Stimulated activated CD8-positive, alpha-beta memory T cell treated with anti-CD3 and anti-CD28 coated beads, Interleukin-4, amount 100 ng/mL, for 4 hours (primary cell): ENCODE results near the gene TMEM167A.
"Not testable (repeated sequence)": the region's sequence is repeated elsewhere in the genome, so short reads cannot be mapped to it uniquely, and the experiment has no call there.

Source experiments
- DNase-seq, 2 donors: peaks; one replicate each; pipeline ENCODE4 v3.0.0-alpha.2; 2020; ENCODE audit warnings: low read depth in 2 of 2, low spot score in 1 of 2

The TMEM167A gene

GRCh38 chr5:83090169-83090568, 13.0 kb upstream of the TMEM167A start:
- DNase-seq, result no peak

- DNase-seq, result no peak
Observed at GRCh38 chr5:83085106-83085505, 7.9 kb upstream of the TMEM167A start.

GRCh38 chr5:83084336-83084735, 7.1 kb upstream of the TMEM167A start:
- DNase-seq, result no peak

GRCh38 chr5:83082750-83083149, 5.6 kb upstream of the TMEM167A start:
- DNase-seq, result no peak

- DNase-seq, result no peak
Observed at GRCh38 chr5:83077662-83078261, 568 bp upstream of the TMEM167A start.

- no peak for DNase-seq
Observed at GRCh38 chr5:83072966-83073365, 4.2 kb downstream of the TMEM167A start.

- no peak for DNase-seq
Observed at GRCh38 chr5:83071286-83072051, 5.7 kb downstream of the TMEM167A start.

- DNase-seq, result no peak
Observed at GRCh38 chr5:83069096-83069799, 7.9 kb downstream of the TMEM167A start.

- DNase-seq, result not testable (repeated sequence)
Observed at GRCh38 chr5:83067377-83067776, 9.8 kb downstream of the TMEM167A start.

- DNase-seq, result no peak
Observed at GRCh38 chr5:83066548-83067110, 10.6 kb downstream of the TMEM167A start.

- DNase-seq, result no peak
Observed at GRCh38 chr5:83059341-83059740, 17.9 kb downstream of the TMEM167A start.

GRCh38 chr5:83058726-83059125, 18.5 kb downstream of the TMEM167A start:
- DNase-seq, result no peak

- DNase-seq, result no peak
Observed at GRCh38 chr5:83055166-83055565, 22.0 kb downstream of the TMEM167A start.

- no peak for DNase-seq
Observed at GRCh38 chr5:83050723-83051340, 26.4 kb downstream of the TMEM167A start.

- no peak for DNase-seq
Observed at GRCh38 chr5:83049370-83049885, 27.8 kb downstream of the TMEM167A start.

- DNase-seq, result no peak
Observed at GRCh38 chr5:83048811-83049210, 28.4 kb downstream of the TMEM167A start.

- no peak for DNase-seq
Observed at GRCh38 chr5:83048277-83048676, 28.9 kb downstream of the TMEM167A start.

GRCh38 chr5:83044926-83045325, 32.3 kb downstream of the TMEM167A start:
- DNase-seq, result no peak

GRCh38 chr5:83042507-83042906, 34.7 kb downstream of the TMEM167A start:
- no peak for DNase-seq

GRCh38 chr5:83038924-83039323, 38.3 kb downstream of the TMEM167A start:
- no peak for DNase-seq

- no peak for DNase-seq
Observed at GRCh38 chr5:83036991-83037575, 40.1 kb downstream of the TMEM167A start.
